Measurements from ENCODE around the gene GNG7.

DNA sequence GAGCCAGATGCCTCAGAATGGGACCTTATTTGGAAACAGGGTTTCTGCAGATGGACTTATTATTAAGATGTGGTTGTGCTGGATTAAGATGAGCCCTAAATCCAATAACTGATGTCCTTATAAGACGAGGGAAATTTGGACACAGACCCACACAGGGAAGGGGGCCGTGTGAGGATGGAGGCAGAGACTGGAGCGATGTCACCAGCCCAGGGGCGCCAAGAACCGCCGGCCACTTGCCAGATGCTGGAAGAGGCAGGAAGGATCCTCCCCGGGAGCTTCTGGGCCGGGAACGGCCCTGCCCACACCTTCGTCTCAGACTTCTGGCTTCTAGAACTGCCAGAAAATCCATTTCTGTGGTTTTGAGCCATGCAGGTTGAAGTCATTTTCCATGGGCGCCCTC lies 26.6 kb downstream of the GNG7 start:
- TF ChIP-seq POLR2A (IDR thresholded peaks at IDR 0.05; ENCODE audit: low read depth, low read length) = no peak
- no peak for TF ChIP-seq TAF1 (IDR thresholded peaks at IDR 0.05; ENCODE audit: low read depth, low read length)
- no peak for TF ChIP-seq POLR2AphosphoS5 (IDR thresholded peaks at IDR 0.05; ENCODE audit: low read depth, low read length)

All from GM12891 (cell line).